ENCODE measurements around the gene GPR132. TPM values are rescaled to one million over a fixed set of nuclear protein-coding genes. Genes with fewer than 3 reads are reported as not detected.

The GPR132 gene
- total and polyA plus RNA-seq, 10 of the 15 experiments (the other 5 are each of a cell fraction or from before 2014, with no cell fraction given), result 1.9 to 49.3 (median 20.4) TPM

DNA sequence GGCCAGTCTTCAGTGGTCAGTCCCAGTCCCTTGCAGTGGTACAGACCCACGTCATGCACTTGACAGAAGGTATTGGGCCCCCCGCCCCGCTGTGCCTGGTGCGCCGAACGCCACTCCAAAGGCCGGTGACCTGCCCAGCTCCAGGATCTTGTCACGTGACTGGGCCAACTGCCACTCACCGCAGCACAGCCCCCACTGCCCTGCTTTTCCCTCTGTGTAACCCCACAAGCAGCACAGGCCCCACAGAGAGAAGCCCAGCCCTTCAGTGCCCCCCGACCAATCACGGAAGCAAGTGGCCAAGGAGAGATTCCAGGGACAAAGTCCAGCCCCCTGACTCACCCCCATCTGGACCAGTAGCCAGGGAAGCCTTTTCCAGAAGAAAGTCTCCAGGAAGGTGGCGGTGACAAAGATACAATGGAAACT is 498 bp downstream of the GPR132 start:
- WGBS (ENCODE audit: insufficient coverage, insufficient replicate concordance, low lambda C conversion rate, missing lambda C conversion rate), result 0% methylated on average over 12 of the region's 12 CpGs
- Histone ChIP-seq H3K4me2 (ENCODE audit: control insufficient read depth, insufficient read depth) (peak overlapping the region; percentile 98), H4K20me1 (ENCODE audit: control insufficient read depth, insufficient read depth) (peaks cover 4% of the 10 kb centered on the region), H3K4me1 (ENCODE audit: control insufficient read depth, insufficient read depth, low read length) (peaks cover 69% of the 10 kb centered on the region), H3K79me2 (ENCODE audit: control insufficient read depth, insufficient read depth, low read length) (peaks cover 75% of the 10 kb centered on the region), H2AFZ (ENCODE audit: control insufficient read depth, low read depth, low read length) (no peak overlapping the region), H3K4me3 (peak overlapping the region; percentile 64), H3K36me3 (ENCODE audit: control insufficient read depth in 2 of 2, insufficient read depth in 2 of 2, low read length in 1 of 2) (peaks cover 0 to 5% of the 10 kb centered on the region in 2 experiments; a peak in 3 of 4 replicates), H3K27me3 (replicated peaks in 1 of 2; ENCODE audit: control insufficient read depth in 2 of 2, insufficient read depth in 2 of 2, low read length in 1 of 2) (no peaks in the 10 kb centered on the region), H3K9ac (ENCODE audit: control insufficient read depth, insufficient read depth, low read length) (peak overlapping the region; percentile 84), H3K9me3 (replicated peaks; ENCODE audit: control insufficient read depth, insufficient read depth, low read length) (no peaks in the 10 kb centered on the region), H3K27ac (ENCODE audit: control insufficient read depth, insufficient read depth) (peak overlapping the region; percentile 93)
- in situ Hi-C loops (cut with MboI), result no loop called here
- FAIRE-seq (no peak), ATAC-seq (peak; percentile 27), DNase-seq (ENCODE audit: low read depth, low spot score) (no peak)
- ChIA-PET RAD21 (ENCODE audit: unreplicated experiment) (interaction anchor here (1.0 to 5.3 kb wide), 10 partner anchors 9 to 45 kb away, joined by 3 to 27 read pairs (median 10); partner anchors contain the start of gene CDCA4), CTCF (interaction anchor here (0.9 to 11.9 kb wide), 7 partner anchors 10 to 81 kb away, joined by 3 to 114 read pairs (median 10); no protein-coding TSS in a partner anchor), SMC1A (ENCODE audit: uncharacterized antibody, unreplicated experiment) (interaction anchor here (0.7 to 7.8 kb wide), 7 partner anchors 11 to 46 kb away, joined by 3 to 47 read pairs (median 7); no protein-coding TSS in a partner anchor), POLR2A (interaction anchor here (0.6 to 3.1 kb wide), 10 partner anchors 8 to 312 kb away, joined by 3 to 23 read pairs (median 8); partner anchors contain the start of genes CDCA4 and SIVA1)
- BruUV-seq (replicated peaks), result no TSS peak
- intact Hi-C loops (cut with micrococcal nuclease; ENCODE audit: unreplicated experiment), result loop anchor here (1.0 to 10.0 kb wide), 3 partner anchors 22 to 420 kb away; partner anchors contain the start of genes CDCA4 and CRIP1
- TF ChIP-seq, protein P1, sequence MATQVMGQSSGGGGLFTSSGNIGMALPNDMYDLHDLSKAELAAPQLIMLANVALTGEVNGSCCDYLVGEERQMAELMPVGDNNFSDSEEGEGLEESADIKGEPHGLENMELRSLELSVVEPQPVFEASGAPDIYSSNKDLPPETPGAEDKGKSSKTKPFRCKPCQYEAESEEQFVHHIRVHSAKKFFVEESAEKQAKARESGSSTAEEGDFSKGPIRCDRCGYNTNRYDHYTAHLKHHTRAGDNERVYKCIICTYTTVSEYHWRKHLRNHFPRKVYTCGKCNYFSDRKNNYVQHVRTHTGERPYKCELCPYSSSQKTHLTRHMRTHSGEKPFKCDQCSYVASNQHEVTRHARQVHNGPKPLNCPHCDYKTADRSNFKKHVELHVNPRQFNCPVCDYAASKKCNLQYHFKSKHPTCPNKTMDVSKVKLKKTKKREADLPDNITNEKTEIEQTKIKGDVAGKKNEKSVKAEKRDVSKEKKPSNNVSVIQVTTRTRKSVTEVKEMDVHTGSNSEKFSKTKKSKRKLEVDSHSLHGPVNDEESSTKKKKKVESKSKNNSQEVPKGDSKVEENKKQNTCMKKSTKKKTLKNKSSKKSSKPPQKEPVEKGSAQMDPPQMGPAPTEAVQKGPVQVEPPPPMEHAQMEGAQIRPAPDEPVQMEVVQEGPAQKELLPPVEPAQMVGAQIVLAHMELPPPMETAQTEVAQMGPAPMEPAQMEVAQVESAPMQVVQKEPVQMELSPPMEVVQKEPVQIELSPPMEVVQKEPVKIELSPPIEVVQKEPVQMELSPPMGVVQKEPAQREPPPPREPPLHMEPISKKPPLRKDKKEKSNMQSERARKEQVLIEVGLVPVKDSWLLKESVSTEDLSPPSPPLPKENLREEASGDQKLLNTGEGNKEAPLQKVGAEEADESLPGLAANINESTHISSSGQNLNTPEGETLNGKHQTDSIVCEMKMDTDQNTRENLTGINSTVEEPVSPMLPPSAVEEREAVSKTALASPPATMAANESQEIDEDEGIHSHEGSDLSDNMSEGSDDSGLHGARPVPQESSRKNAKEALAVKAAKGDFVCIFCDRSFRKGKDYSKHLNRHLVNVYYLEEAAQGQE (IDR thresholded peaks at IDR 0.05; ENCODE audit: low read depth, low read length), result no peak
- TF ChIP-seq MEF2A (IDR thresholded peaks at IDR 0.05; ENCODE audit: insufficient read depth, low read depth, low read length) (no peak), MYB (IDR thresholded peaks at IDR 0.05; ENCODE audit: borderline replicate concordance, low read depth, low read length) (peak; percentile 76; the same call in 1 of the 2 replicates), ZBED1 (IDR thresholded peaks at IDR 0.05; ENCODE audit: borderline replicate concordance) (no peak), IKZF1 (conservative IDR thresholded peaks at IDR 0.05) (peak; percentile 42), DPF2 (IDR thresholded peaks at IDR 0.05) (peak; percentile 33; the same call in 1 of the 2 replicates), EP300 (IDR thresholded peaks at IDR 0.05; ENCODE audit: borderline replicate concordance in 1 of 2, control insufficient read depth in 1 of 2, low read depth in 2 of 2, low read length in 2 of 2) (peak in 1 of 2 experiments; percentile 21; a peak in 1 of 4 replicates), MEF2B (IDR thresholded peaks at IDR 0.05; ENCODE audit: partially characterized antibody, poor library complexity, severe bottlenecking) (no peak), BHLHE40 (IDR thresholded peaks at IDR 0.05; ENCODE audit: borderline replicate concordance in 1 of 2, low read depth in 2 of 2, low read length in 1 of 2) (peak; percentile 93 to 98), KAT2A (conservative IDR thresholded peaks at IDR 0.05; ENCODE audit: control insufficient read depth, low read depth, low read length) (no peak), NKRF (conservative IDR thresholded peaks at IDR 0.05) (0 out of 2 replicates have a peak, but pooled peaks have one; percentile 18), GABPA (IDR thresholded peaks at IDR 0.05; ENCODE audit: low read depth) (no peak), NR2F1 (conservative IDR thresholded peaks at IDR 0.05) (peak; percentile 72), ZNF274 (IDR thresholded peaks at IDR 0.05; ENCODE audit: insufficient read depth, insufficient read length) (no peak), RAD51 (IDR thresholded peaks at IDR 0.05) (peak; percentile 99), PKNOX1 (IDR thresholded peaks at IDR 0.05) (peak; percentile 93), POLR2A (IDR thresholded peaks at IDR 0.05; ENCODE audit: low read depth, low read length) (peak; percentile 61; the same call in 1 of the 2 replicates), MTA3 (IDR thresholded peaks at IDR 0.05; ENCODE audit: borderline replicate concordance, low read length) (no peak)
